Fibroblast of mammary gland (primary cell): Measurements from ENCODE around the gene ATF2.
A peak's percentile ranks its signal among the peaks of the same experiment; 100 is the strongest.

Experiments used
- DNase-seq: peaks from one replicate; pipeline ENCODE4 v3.0.0-alpha.2; 2010; ENCODE audit warnings: low read depth
- H3K4me3 ChIP-seq: 2 replicates; pipeline ENCODE4 v1.5.1; 2011; ENCODE audit warnings: low read depth, mild to moderate bottlenecking, low read length, moderate library complexity; ENCODE audit not compliant: control insufficient read depth
- CTCF ChIP-seq: conservative IDR thresholded peaks from 2 replicates; pipeline ENCODE4 v1.5.1; 2011; ENCODE audit warnings: low read depth, low read length, inconsistent platforms; ENCODE audit not compliant: control insufficient read depth, insufficient read depth

ATF2 gene

GRCh38 chr2:175136334-175137215 is 31.4 kb downstream of the ATF2 start:
- DNase-seq = no peak
- H3K4me3 ChIP-seq = no peak overlapping the region
- TF ChIP-seq CTCF = no peak

- no peak for DNase-seq
- TF ChIP-seq CTCF = no peak
Measured at GRCh38 chr2:175135862-175136261, 32.1 kb downstream of the ATF2 start.

GRCh38 chr2:175135177-175135576 is 32.8 kb downstream of the ATF2 start:
- no peak for DNase-seq
- no peak overlapping the region for H3K4me3 ChIP-seq
- no peak for TF ChIP-seq CTCF

More at GRCh38 chr2:175135862-175136261, 32.1 kb downstream of the ATF2 start:
- H3K4me3 ChIP-seq = no peak overlapping the region

- no peak for DNase-seq
- no peak overlapping the region for H3K4me3 ChIP-seq
- TF ChIP-seq CTCF = no peak
Measured at GRCh38 chr2:175131252-175131651, 36.8 kb downstream of the ATF2 start.

- H3K4me3 ChIP-seq = no peak overlapping the region
- TF ChIP-seq CTCF = no peak
- DNase-seq = peak; percentile 8
Measured at GRCh38 chr2:175126661-175127060, 41.3 kb downstream of the ATF2 start.

GRCh38 chr2:175123254-175123653 is 44.7 kb downstream of the ATF2 start:
- no peak for TF ChIP-seq CTCF
- H3K4me3 ChIP-seq = no peak overlapping the region
- no peak for DNase-seq
